Ishikawa (cell line): ENCODE measurements around the gene DLEC1.

ENCODE experiments used
- EP300 ChIP-seq: IDR thresholded peaks from 2 replicates; pipeline ENCODE4 v1.6.1; 2012; ENCODE audit warnings: borderline replicate concordance
- TCF12 ChIP-seq: IDR thresholded peaks from 2 replicates; pipeline ENCODE4 v1.6.1; 2012; ENCODE audit warnings: low read depth
- TF ChIP-seq, protein P1 (sequence below): IDR thresholded peaks from 2 replicates; pipeline ENCODE4 v1.6.1; 2012; ENCODE audit warnings: low read depth, mild to moderate bottlenecking

DNA sequence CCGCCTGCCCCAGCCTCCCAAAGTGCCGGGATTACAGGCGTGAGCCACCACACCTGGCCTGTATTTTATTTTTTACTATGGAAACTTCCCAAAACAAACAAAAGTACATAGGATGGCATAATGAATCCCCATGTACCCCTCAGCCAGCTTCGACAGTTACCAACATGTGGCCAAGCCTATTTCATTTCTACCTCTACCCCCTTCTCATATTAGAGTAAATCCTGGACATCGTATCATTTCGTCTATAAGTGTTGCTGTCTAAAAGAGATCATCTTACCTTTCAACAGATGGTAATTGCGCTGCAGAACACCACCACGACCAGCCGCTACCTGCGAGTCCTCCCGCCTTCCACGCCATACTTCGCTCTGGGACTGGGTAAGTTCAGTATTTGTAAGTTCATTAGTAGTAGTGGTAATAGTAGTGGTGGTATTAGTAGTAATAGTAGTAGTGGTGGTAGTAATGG lies 44.9 kb downstream of the DLEC1 start:
- TF ChIP-seq EP300 (no peak), TCF12 (no peak)
- TF ChIP-seq, protein P1, sequence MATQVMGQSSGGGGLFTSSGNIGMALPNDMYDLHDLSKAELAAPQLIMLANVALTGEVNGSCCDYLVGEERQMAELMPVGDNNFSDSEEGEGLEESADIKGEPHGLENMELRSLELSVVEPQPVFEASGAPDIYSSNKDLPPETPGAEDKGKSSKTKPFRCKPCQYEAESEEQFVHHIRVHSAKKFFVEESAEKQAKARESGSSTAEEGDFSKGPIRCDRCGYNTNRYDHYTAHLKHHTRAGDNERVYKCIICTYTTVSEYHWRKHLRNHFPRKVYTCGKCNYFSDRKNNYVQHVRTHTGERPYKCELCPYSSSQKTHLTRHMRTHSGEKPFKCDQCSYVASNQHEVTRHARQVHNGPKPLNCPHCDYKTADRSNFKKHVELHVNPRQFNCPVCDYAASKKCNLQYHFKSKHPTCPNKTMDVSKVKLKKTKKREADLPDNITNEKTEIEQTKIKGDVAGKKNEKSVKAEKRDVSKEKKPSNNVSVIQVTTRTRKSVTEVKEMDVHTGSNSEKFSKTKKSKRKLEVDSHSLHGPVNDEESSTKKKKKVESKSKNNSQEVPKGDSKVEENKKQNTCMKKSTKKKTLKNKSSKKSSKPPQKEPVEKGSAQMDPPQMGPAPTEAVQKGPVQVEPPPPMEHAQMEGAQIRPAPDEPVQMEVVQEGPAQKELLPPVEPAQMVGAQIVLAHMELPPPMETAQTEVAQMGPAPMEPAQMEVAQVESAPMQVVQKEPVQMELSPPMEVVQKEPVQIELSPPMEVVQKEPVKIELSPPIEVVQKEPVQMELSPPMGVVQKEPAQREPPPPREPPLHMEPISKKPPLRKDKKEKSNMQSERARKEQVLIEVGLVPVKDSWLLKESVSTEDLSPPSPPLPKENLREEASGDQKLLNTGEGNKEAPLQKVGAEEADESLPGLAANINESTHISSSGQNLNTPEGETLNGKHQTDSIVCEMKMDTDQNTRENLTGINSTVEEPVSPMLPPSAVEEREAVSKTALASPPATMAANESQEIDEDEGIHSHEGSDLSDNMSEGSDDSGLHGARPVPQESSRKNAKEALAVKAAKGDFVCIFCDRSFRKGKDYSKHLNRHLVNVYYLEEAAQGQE: no peak
